Vagina (tissue), 2 donors: Measurements from ENCODE around the gene RALB. TPM values are rescaled to one million over a fixed set of nuclear protein-coding genes. Genes with fewer than 3 reads are reported as not detected.

Experiments used
- DNase-seq, 2 donors: peaks; one replicate each; pipeline ENCODE4 v3.0.0-alpha.2; 2017; ENCODE audit errors: extremely low spot score in 2 of 2
- H3K27ac ChIP-seq: fragments of 200-600 bp; sonication (generic); one replicate; pipeline ENCODE4 v1.5.1; 2019
- H3K27me3 ChIP-seq: fragments of 200-600 bp; sonication (generic); one replicate; pipeline ENCODE4 v1.5.1; 2019
- H3K36me3 ChIP-seq, 2 donors: fragments of 200-600 bp; sonication (generic); one replicate each; pipeline ENCODE4 v1.5.1; 2017 to 2019
- H3K4me1 ChIP-seq: fragments of 200-600 bp; sonication (generic); one replicate; pipeline ENCODE4 v1.5.1; 2019
- H3K4me3 ChIP-seq, 2 donors: fragments of 200-600 bp; sonication (generic); 1 replicate in 1 of 2; 2 replicates in 1 of 2; pipeline ENCODE4 v1.5.1; 2016 to 2019
- H3K9me3 ChIP-seq: fragments of 200-600 bp; sonication (generic); one replicate; pipeline ENCODE4 v1.5.1; 2019
- CTCF ChIP-seq, 3 experiments: fragments of 450-650 bp in 2 of 3; fragments of 200-600 bp in 1 of 3; sonication (generic) in 1 of 3; IDR thresholded peaks; one replicate each; pipeline ENCODE4 v1.5.1; 2017 to 2019; ENCODE audit warnings: antibody characterized with exemption in 3 of 3, mild to moderate bottlenecking in 2 of 3, moderate library complexity in 2 of 3
- POLR2A ChIP-seq, 2 donors: fragments of 450-650 bp; IDR thresholded peaks; one replicate each; pipeline ENCODE4 v1.6.1; 2017; ENCODE audit warnings: antibody characterized with exemption in 2 of 2, mild to moderate bottlenecking in 2 of 2, moderate library complexity in 2 of 2
- POLR2AphosphoS5 ChIP-seq, 2 donors: sonication (generic); formaldehyde crosslinking; IDR thresholded peaks; one replicate each; pipeline ENCODE4 v1.9.0; 2017; ENCODE audit warnings: antibody characterized with exemption in 2 of 2, mild to moderate bottlenecking in 2 of 2, low read depth in 1 of 2; ENCODE audit not compliant: insufficient read depth in 1 of 2
- intact Hi-C: fragments of 100-400 bp; cut with DNase I; formaldehyde crosslinking; loops from one replicate; pipeline ENCODE4 v1.15.1; 2023
- total RNA-seq: library from RNA; depleted of rRNA; stranded (reverse); fragments of >200 nt; gene quantifications from one replicate; pipeline ENCODE4 v1.2.3, GENCODE V29; 2016

The RALB gene
- total RNA-seq, 1 donor from 2014 or later: 44.0 TPM

GRCh38 chr2:120275617-120276400 lies 23.2 kb downstream of the RALB start:
- intact Hi-C loops: no loop called here
- Histone ChIP-seq H3K36me3 (peaks cover 0 to 20% of the 10 kb centered on the region in 2 donors), H3K9me3 (no peaks in the 10 kb centered on the region), H3K27ac (no peak overlapping the region), H3K4me3 (no peak overlapping the region), H3K4me1 (peaks cover 13% of the 10 kb centered on the region), H3K27me3 (no peaks in the 10 kb centered on the region)
- DNase-seq: no peak
- no peak for TF ChIP-seq CTCF (IDR thresholded peaks at IDR 0.05)
- no peak for TF ChIP-seq POLR2A (IDR thresholded peaks at IDR 0.05)

GRCh38 chr2:120277505-120278205 lies 25.0 kb downstream of the RALB start:
- Histone ChIP-seq H3K27ac (no peak overlapping the region), H3K4me1 (peaks cover 12% of the 10 kb centered on the region), H3K36me3 (peaks cover 0 to 20% of the 10 kb centered on the region in 2 donors), H3K9me3 (no peaks in the 10 kb centered on the region), H3K27me3 (no peaks in the 10 kb centered on the region), H3K4me3 (no peak overlapping the region)
- intact Hi-C loops: no loop called here
- no peak for DNase-seq
- TF ChIP-seq POLR2AphosphoS5 (IDR thresholded peaks at IDR 0.05; ENCODE audit: insufficient read depth in 1 of 2, low read depth in 1 of 2): no peak
- no peak for TF ChIP-seq POLR2A (IDR thresholded peaks at IDR 0.05)
- TF ChIP-seq CTCF (IDR thresholded peaks at IDR 0.05): no peak

GRCh38 chr2:120278901-120279300 lies 26.2 kb downstream of the RALB start:
- peaks cover 0 to 20% of the 10 kb centered on the region in 2 donors for H3K36me3 ChIP-seq
- no peak overlapping the region for H3K4me3 ChIP-seq
- H3K9me3 ChIP-seq: no peaks in the 10 kb centered on the region
- no peaks in the 10 kb centered on the region for H3K4me1 ChIP-seq
- no peaks in the 10 kb centered on the region for H3K27me3 ChIP-seq
- intact Hi-C loops: no loop called here
- TF ChIP-seq CTCF (IDR thresholded peaks at IDR 0.05) (no peak), POLR2A (IDR thresholded peaks at IDR 0.05) (no peak), POLR2AphosphoS5 (IDR thresholded peaks at IDR 0.05; ENCODE audit: insufficient read depth in 1 of 2, low read depth in 1 of 2) (no peak)
- DNase-seq: no peak
- H3K27ac ChIP-seq: no peak overlapping the region

- H3K27ac ChIP-seq: no peak overlapping the region
- intact Hi-C loops: no loop called here
- H3K4me1 ChIP-seq: no peaks in the 10 kb centered on the region
- no peak for TF ChIP-seq POLR2A (IDR thresholded peaks at IDR 0.05)
- TF ChIP-seq CTCF (IDR thresholded peaks at IDR 0.05): no peak
- TF ChIP-seq POLR2AphosphoS5 (IDR thresholded peaks at IDR 0.05; ENCODE audit: insufficient read depth in 1 of 2, low read depth in 1 of 2): no peak
- H3K36me3 ChIP-seq: peaks cover 0 to 20% of the 10 kb centered on the region in 2 donors
- H3K9me3 ChIP-seq: no peaks in the 10 kb centered on the region
- DNase-seq: no peak
- H3K4me3 ChIP-seq: no peak overlapping the region
- no peaks in the 10 kb centered on the region for H3K27me3 ChIP-seq
Observed at GRCh38 chr2:120279708-120280107, 27.1 kb downstream of the RALB start.

GRCh38 chr2:120283649-120284048 lies 31.0 kb downstream of the RALB start:
- no peak for DNase-seq
- no peak for TF ChIP-seq POLR2A (IDR thresholded peaks at IDR 0.05)
- no peak for TF ChIP-seq POLR2AphosphoS5 (IDR thresholded peaks at IDR 0.05; ENCODE audit: insufficient read depth in 1 of 2, low read depth in 1 of 2)
- no peak for TF ChIP-seq CTCF (IDR thresholded peaks at IDR 0.05)
- Histone ChIP-seq H3K4me3 (no peak overlapping the region), H3K27me3 (no peaks in the 10 kb centered on the region), H3K4me1 (peaks cover 11% of the 10 kb centered on the region), H3K9me3 (no peaks in the 10 kb centered on the region), H3K36me3 (peaks cover 0 to 15% of the 10 kb centered on the region in 2 donors), H3K27ac (no peak overlapping the region)
- intact Hi-C loops: no loop called here
